ENCODE data around the gene PPDPF. TPM values are rescaled to one million over a fixed set of nuclear protein-coding genes. Genes with fewer than 3 reads are reported as not detected.

The PPDPF gene
- total RNA-seq, 1 donor from 2014 or later = 4.1 TPM

- H3K36me3 Mint-ChIP-seq = peaks cover 2% of the 10 kb centered on the region
- H3K4me3 Mint-ChIP-seq = no peak overlapping the region
- Histone ChIP-seq H3K9ac (no peak overlapping the region), H3K27ac (no peak overlapping the region), H3K79me2 (ENCODE audit: low read depth) (no peaks in the 10 kb centered on the region), H4K20me1 (ENCODE audit: low read depth) (no peaks in the 10 kb centered on the region), H2AFZ (replicated peaks) (no peak overlapping the region), H3K4me1 (peaks cover 12% of the 10 kb centered on the region), H3K27me3 (no peaks in the 10 kb centered on the region), H3K4me2 (no peak overlapping the region), H3K9me3 (ENCODE audit: low read depth) (no peaks in the 10 kb centered on the region), H3F3A (ENCODE audit: low read depth) (no peaks in the 10 kb centered on the region), H3K4me3 (no peak overlapping the region), H3K36me3 (no peaks in the 10 kb centered on the region)
- H3K27me3 Mint-ChIP-seq (ENCODE audit: insufficient read depth, low read depth) = peaks cover 4% of the 10 kb centered on the region
- DNase-seq (ENCODE audit: low spot score) = no peak
- H3K9me3 Mint-ChIP-seq = peaks cover 2% of the 10 kb centered on the region
- peaks cover 10% of the 10 kb centered on the region for H3K4me1 Mint-ChIP-seq
- peak overlapping the region; percentile 72 for H3K27ac Mint-ChIP-seq
- TF ChIP-seq, protein P1, sequence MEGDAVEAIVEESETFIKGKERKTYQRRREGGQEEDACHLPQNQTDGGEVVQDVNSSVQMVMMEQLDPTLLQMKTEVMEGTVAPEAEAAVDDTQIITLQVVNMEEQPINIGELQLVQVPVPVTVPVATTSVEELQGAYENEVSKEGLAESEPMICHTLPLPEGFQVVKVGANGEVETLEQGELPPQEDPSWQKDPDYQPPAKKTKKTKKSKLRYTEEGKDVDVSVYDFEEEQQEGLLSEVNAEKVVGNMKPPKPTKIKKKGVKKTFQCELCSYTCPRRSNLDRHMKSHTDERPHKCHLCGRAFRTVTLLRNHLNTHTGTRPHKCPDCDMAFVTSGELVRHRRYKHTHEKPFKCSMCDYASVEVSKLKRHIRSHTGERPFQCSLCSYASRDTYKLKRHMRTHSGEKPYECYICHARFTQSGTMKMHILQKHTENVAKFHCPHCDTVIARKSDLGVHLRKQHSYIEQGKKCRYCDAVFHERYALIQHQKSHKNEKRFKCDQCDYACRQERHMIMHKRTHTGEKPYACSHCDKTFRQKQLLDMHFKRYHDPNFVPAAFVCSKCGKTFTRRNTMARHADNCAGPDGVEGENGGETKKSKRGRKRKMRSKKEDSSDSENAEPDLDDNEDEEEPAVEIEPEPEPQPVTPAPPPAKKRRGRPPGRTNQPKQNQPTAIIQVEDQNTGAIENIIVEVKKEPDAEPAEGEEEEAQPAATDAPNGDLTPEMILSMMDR (IDR thresholded peaks at IDR 0.05) = no peak
- TF ChIP-seq EZH2 (IDR thresholded peaks at IDR 0.05) (no peak), EZH2phosphoT487 (IDR thresholded peaks at IDR 0.05) (no peak)
Measured at GRCh38 chr20:63560333-63560805, 39.8 kb downstream of the PPDPF start.

DNA sequence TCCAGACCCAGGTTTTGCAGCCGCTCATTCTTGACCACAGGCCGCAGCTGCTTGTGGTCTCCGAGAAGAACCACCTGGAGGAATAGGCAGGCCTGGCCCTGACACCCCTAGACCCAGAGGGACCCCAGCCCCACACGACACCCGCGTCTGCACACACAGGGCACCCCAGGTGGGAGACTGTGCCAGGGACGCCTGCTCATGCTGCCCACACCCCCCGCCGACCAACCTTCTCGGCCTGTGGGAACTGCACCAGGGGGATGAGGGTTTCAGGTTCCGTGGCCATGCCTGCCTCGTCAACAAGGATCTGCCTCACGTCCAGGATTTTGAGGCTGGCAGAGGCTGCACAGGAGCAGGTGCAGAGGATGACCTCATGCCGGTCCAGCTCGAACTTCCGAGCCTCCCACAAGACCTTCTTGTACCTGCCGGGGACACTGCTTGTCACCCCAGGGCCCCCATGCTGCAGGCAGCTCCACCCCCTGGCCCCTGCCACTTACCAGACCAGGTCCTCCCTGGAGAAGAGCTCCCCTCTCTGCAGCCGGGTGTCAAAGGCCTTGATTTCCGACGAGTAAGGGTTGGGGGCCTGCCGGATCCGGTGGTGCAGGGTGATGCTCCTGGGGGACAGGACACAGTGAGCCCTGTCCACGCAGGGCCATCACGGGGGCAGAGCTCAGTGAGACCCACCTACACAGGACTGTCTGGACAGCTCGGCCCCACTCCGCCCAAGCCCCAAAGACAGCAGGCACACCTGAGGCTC is 40.5 kb downstream of the PPDPF start:
- Histone ChIP-seq H2AFZ (replicated peaks) (no peak overlapping the region), H4K20me1 (ENCODE audit: low read depth) (no peaks in the 10 kb centered on the region), H3K36me3 (no peaks in the 10 kb centered on the region), H3F3A (ENCODE audit: low read depth) (no peaks in the 10 kb centered on the region), H3K79me2 (ENCODE audit: low read depth) (no peaks in the 10 kb centered on the region), H3K4me1 (peaks cover 12% of the 10 kb centered on the region), H3K9me3 (ENCODE audit: low read depth) (no peaks in the 10 kb centered on the region), H3K27me3 (no peaks in the 10 kb centered on the region), H3K27ac (no peak overlapping the region), H3K4me2 (no peak overlapping the region), H3K4me3 (no peak overlapping the region), H3K9ac (no peak overlapping the region)
- H3K4me3 Mint-ChIP-seq = no peak overlapping the region
- no peak overlapping the region for H3K27ac Mint-ChIP-seq
- peaks cover 4% of the 10 kb centered on the region for H3K27me3 Mint-ChIP-seq (ENCODE audit: insufficient read depth, low read depth)
- peaks cover 10% of the 10 kb centered on the region for H3K4me1 Mint-ChIP-seq
- no peak for DNase-seq (ENCODE audit: low spot score)
- peaks cover 2% of the 10 kb centered on the region for H3K36me3 Mint-ChIP-seq
- TF ChIP-seq, protein P1 (IDR thresholded peaks at IDR 0.05) = no peak
- no peak for TF ChIP-seq EZH2phosphoT487 (IDR thresholded peaks at IDR 0.05)
- TF ChIP-seq EZH2 (IDR thresholded peaks at IDR 0.05) = no peak
- peaks cover 2% of the 10 kb centered on the region for H3K9me3 Mint-ChIP-seq

GRCh38 chr20:63561624-63562396 is 41.2 kb downstream of the PPDPF start:
- Mint-ChIP-seq H3K4me3 (no peak overlapping the region), H3K27me3 (ENCODE audit: insufficient read depth, low read depth) (peaks cover 4% of the 10 kb centered on the region), H3K4me1 (peaks cover 5% of the 10 kb centered on the region), H3K27ac (no peak overlapping the region), H3K36me3 (peaks cover 2% of the 10 kb centered on the region), H3K9me3 (peaks cover 2% of the 10 kb centered on the region)
- Histone ChIP-seq H3K27me3 (no peaks in the 10 kb centered on the region), H3K79me2 (ENCODE audit: low read depth) (no peaks in the 10 kb centered on the region), H3K4me3 (no peak overlapping the region), H3K4me1 (peaks cover 8% of the 10 kb centered on the region), H4K20me1 (ENCODE audit: low read depth) (no peaks in the 10 kb centered on the region), H3K4me2 (no peak overlapping the region), H3K9ac (no peak overlapping the region), H3K9me3 (ENCODE audit: low read depth) (no peaks in the 10 kb centered on the region), H3F3A (ENCODE audit: low read depth) (no peaks in the 10 kb centered on the region), H2AFZ (replicated peaks) (no peak overlapping the region), H3K36me3 (no peaks in the 10 kb centered on the region), H3K27ac (no peak overlapping the region)
- no peak for DNase-seq (ENCODE audit: low spot score)
- TF ChIP-seq, protein P1 (IDR thresholded peaks at IDR 0.05) = no peak
- TF ChIP-seq EZH2phosphoT487 (IDR thresholded peaks at IDR 0.05) = no peak
- TF ChIP-seq EZH2 (IDR thresholded peaks at IDR 0.05) = no peak
